Stimulated activated CD8-positive, alpha-beta memory T cell treated with anti-CD3 and anti-CD28 coated beads, Interleukin-2, amount 100 ng/mL, for 48 hours (primary cell): ENCODE measurements around the gene NUBP1.
A peak's percentile ranks its signal among the peaks of the same experiment; 100 is the strongest.
"Not testable (repeated sequence)": the region's sequence is repeated elsewhere in the genome, so short reads cannot be mapped to it uniquely, and the experiment has no call there.

ENCODE experiments used
- DNase-seq, 2 donors: peaks; one replicate each; pipeline ENCODE4 v3.0.0-alpha.2; 2020; ENCODE audit warnings: low read depth in 2 of 2

NUBP1 gene

DNA sequence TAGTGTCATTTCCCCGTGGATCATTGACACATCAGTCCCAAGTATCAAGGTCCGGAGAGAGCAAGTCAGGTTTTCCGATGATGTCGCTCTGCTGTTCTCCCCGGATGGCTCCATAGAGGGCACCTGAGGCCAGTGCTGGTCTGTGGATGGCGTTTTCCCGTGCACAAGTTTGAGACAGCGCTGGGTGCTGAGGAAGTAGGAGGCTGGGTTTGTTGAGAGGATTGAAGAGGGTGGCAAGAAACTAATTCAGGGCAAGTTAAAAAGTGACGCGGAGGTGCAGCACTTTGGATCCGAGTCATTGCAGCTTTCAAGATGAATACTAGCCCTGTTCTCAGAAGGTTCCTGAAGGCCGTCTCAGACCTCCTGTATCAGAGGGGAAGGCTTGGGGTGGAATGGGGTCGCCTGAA lies 7.7 kb downstream of the NUBP1 start:
- DNase-seq: no peak

DNA sequence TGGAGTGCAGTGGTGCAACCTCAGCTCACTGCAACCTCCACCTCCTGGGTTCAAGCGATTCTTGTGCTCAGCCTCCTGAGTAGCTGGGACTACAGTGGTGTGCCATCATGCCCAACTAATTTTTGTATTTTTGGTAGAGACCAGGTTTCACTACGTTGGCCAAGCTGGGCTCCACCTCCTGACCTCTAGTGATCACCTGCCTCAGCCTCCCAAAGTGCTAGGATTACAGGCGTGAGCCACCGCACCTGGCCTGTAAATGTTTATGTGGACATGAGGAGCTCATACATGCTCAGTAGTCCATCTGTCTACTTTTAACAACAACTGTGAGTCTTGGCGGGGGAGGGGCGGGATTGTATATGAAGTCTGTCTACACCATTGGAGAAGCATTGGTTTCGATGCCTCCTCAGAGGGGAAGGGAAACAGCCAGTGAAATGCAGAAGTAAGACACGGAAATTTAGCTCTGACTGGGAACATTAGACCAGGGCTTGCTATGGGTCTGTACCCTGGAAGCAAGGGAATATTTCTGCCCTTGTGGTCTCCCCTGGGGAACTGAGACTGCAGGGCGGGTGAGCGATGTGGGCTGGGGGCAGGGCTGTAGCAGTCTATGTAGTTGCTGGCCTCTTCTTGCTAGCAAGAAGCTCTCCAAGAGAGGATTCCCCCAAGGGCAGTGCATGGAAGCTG lies 9.3 kb downstream of the NUBP1 start:
- no peak for DNase-seq

DNA sequence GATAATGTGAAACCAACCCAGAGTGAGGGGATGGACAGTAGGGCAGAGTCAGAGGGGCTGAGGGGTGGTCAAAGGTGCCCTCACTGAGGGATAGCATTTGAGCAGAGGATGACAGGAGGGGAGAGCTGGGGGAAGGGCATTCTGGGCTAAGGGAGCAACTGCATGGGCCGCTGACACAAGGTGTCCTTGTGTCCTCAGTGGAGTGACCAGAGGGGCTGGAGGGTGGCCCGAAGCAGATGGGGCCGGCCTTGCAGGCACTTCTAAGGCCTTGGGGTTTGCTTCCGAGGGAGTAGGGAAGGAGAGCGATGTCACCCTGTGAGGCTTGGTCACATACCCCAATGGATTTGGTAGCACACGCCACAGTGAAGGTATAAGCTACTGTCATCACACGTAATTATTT lies 10.0 kb downstream of the NUBP1 start:
- no peak for DNase-seq

DNA sequence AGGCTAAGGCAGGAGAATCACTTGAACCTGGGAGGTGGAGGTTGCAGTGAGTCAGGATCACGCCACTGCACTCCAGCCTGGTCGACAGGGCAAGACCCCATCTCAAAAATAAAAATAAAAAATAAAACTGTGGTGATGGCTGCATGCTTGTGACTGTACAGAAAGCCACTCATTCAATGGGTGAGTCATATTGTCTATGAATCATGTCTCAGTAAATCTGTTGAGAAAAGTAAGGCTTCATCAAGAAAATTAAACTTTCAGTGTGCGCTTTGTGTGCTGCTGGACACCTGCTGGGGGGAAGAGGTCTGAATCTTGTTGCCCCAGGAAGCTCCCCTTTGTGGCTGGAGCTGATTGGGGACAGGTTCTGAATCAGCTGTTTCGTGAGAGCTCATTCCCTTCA lies 11.3 kb downstream of the NUBP1 start:
- DNase-seq: no peak

DNA sequence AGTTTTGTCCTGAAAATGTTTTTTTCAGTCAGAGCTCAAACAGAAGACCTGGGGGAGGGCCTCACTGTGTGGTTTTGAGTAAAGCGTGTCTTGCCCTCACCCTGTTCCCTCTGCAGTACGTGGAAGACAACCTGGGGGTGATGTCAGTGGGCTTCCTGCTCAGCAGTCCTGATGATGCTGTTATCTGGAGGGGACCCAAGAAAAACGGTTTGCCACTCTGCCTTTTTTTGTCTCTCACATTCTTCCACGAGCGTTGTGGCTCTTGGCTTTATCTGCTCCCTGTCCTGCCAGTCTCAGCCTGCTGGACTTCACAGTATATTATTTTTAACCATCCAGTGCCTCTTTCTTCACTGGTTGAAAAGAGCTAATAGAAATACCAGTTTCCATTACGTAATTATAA lies 12.9 kb downstream of the NUBP1 start:
- no peak for DNase-seq

DNA sequence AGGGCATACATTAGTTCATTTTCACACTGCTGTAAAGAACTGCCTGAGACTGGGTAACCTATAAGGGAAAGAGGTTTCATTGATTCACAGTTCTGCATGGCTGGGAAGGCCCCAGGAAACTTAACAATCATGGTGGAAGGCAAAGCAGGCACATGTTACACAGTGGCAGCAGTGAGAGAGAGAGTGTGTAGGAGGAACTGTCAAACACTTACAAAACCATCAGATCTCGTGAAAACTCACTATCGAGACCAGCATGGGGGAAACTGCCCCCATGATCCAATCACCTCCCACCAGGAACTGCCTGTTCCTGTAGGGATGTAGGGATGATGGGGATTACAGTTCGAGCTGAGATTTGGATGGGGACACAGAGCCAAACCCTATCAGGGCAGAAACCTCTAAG lies 17.2 kb downstream of the NUBP1 start:
- DNase-seq: no peak

DNA sequence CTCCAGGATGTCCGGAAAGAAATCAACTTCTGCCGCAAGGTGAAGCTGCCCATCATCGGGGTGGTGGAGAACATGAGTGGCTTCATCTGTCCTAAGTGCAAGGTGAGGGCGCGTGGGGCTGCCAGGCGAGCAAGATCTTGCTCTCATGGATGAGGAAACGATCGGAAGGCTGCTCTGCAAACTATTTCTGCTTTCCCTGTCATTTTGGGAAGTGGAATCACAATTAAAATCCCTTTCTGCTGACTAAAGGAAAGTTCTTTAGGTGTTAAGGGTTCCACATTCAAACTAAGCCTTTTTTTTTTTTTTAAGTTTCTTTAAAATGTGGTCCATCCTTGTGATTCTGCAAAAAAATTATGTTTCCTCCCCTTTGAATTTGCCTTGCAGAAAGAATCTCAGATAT lies 17.7 kb downstream of the NUBP1 start:
- no peak for DNase-seq

DNA sequence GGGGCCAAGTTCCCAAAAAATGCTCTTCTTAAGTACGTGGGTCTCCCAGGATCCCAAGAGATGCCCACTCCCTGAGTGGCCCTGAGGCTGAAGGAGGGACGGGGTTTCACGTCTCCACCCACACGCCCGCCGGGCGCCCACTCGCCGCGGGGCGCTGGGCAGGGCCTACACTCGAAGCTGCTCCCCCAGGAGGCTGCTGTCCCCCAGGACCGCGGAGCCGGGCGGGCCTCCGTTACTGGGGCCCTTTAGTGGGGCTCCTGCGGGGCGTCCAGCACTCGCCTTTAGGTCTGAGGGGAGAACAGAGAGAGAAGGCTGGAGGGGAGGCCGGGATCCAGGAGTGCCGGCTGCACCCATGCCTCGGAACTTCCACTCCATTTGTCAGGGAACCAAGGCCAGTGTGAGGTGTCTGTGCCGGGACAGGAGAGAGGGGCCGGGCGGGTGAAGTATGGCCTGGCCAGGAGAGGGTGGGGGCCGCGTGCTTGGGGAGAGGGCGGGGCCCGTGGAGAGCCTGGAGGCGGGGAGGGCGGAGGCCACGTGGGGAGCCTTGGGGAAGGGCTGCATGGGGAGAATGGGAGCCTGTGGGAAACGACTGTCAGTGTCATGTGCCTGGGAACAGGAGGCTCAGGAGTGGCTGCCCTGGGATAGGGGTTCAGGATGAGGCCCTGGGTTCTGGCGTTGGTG lies 18.8 kb downstream of the NUBP1 start:
- DNase-seq: no peak

DNA sequence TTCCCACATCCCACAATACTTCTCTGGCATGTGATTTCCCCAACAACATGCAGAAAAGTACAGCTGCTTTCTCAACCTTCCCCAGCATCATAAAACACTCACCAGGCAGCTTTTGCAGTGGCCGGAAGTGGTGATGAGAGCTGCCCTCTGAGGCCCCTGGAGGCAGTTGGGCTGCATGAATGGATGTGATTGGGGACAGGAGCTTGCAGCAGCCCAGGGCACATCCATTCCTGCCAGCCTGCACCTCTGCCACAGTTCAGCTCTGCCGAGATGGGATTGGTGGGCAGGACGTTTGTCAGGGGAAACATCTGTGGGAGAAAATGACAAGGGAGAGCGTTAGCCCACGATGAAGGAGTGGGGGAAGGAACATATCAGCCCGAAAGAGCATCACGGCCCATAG lies 19.8 kb downstream of the NUBP1 start:
- DNase-seq: no peak

DNA sequence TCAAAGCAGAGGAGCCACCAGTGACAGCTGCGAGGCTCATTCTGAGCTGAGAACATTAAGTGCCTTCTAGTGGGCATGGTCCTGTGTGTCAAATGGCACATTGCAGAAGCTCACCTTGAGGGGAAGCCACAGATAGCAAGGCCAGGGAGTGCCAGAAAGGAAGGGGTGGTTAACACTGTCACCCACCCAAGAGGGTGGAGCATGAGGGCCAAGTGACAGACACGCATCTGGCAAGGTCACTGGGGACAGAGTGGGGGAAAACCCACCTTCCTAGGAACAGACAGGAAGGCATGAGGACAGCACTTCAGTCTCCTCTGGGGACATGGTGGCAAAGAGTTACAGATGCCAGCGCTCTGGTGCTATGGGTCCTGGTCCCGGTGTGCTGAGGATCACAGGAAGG lies 22.1 kb downstream of the NUBP1 start:
- peak in 1 of 2 donors; percentile 13 for DNase-seq

DNA sequence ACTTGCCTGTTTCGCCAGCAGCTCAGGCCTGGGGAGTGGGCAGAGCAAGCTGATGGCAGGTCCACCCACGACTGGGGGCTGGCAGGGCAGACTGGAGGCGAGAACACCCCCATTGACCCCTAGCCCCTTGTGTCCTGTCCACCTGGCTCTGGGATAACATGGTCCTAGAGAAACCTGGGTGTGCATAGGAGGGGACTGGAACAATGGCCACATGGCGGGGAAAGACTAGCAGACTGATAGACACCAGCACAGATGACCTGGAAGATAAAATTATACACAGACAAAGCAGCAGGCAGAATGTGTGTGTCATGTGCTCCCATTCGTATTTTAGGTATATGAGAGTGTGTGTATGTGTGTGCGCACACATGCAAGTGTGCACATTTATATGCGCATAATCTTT lies 23.5 kb downstream of the NUBP1 start:
- no peak for DNase-seq

DNA sequence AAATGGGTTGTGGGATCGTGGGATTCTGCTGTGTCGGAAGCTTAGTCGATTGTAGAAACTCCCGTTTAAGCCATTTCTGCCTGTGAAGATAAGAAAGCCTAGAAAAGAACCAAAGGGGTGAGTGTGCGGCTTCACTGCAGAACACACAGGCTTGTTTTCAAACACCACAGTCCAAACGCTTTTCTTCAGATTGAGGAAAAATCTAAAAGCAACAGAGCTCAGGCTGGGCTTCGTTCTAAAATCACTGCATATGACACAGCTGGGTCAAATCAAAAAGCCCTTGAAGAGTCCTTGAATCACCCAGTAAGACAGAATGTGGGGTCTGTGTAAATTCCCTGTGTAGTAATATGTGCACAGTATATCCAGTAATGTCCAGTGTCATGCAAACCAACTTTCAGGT lies 25.7 kb downstream of the NUBP1 start:
- DNase-seq: no peak

DNA sequence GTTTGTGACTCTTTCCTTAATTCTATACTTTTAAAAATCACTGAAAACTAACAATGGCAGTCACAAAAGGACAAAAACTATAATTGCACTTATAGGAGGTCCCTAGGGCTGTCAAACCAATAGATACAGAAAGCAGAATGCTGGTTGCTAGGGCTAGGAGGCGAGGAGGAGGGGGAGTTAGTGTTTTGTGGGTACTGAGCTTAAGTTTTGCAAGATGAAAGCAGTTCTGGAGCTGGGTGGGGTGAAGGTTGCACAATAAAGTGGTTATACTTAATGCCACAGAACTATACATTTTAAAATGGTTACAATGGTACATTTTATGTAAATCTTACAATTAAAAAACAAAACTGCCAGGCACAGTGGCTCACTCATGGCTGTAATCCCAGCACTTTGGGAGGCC lies 27.3 kb downstream of the NUBP1 start:
- no peak for DNase-seq

DNA sequence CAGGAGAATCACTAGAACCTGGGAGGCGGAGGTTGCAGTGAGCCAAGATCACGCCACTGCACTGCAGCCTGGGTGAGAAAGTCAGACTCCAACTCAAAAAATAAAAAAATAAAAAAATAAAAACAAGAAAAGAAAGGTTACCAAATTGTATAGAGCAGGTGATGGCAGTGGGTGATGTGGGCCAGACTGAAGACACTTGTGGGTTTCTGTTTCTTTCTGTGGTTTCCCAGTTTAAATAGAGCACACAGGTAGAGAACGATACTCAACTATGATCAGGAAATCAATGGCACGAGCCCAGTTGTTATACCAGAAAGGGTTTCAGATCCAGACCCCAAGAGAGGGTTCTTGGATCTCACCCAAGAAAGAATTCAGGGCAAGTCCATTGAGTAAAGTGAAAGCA lies 32.6 kb downstream of the NUBP1 start:
- no peak for DNase-seq

DNA sequence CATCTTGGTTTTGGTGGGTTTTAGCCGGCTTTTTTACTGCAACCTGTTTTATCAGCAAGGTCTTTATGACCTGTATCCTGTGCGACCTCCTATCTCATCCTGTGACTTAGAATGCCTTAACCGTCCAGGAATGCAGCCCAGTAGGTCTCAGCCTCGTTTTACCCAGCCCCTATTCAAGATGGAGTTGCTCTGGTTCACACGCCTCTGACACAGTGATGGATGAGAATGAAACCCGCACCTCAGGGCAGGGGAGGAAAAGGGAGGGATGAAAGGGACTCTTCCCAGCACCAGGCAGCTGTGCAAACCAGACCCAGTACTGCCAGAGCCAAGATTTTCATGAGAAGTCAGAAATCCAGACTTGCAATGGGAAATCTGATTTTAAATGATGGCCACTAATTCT lies 33.3 kb downstream of the NUBP1 start:
- not testable (repeated sequence) for DNase-seq

DNA sequence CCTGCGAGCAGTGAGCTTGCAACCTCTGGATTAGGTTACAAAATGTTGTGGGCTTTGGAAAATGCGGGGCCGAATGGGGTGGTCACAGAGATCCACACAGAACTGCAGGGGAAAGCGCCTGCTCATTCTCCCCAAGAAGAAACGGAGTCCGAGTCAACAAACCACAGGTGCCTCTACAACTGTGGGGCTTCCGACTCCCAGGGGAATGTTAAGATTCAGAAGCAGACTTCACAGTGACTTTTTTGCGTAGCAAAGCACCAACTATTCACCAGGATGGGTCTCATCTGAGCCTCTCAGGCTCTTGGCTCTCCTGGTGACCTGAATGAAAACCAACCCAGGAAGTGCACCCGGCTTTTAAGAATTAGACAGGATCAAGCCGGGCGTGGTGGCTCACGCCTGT lies 33.7 kb downstream of the NUBP1 start:
- no peak for DNase-seq

DNA sequence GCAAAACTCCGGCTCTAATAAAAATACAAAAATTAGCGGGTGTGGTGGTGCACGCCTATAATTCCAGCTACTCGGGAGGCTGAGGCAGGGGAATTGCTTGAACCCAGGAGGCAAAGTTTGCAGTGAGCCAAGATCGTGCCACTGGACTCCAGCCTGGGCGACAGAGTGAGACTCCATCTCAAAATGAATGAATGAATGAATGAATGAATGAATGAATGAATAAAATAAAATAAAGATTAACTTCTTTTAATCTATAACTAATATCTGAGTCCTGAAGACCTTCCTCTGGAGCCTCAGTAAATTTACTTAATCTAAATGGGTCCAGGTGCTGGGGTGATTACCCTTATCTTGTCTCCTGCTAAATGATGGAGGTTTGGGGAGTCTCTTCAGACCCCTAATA lies 36.3 kb downstream of the NUBP1 start:
- DNase-seq: not testable (repeated sequence)

DNA sequence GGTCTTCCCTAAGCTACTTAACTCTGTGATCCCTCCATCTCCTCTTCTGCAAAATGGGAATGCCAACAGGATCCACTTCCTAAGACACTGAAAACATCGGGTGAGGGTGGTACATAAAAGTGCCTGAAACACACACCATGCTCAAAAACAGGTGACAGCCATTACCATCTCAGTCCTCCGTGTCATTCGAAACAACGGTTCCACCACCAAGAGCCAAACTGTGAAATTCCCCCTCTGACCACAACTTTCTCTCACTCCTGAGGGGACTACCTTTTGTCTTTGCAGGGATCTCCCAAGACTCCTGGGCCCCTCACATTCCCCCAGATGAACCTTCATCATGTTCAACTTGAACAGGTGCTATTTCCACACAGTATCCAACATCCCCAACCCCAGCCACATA lies 37.0 kb downstream of the NUBP1 start:
- no peak for DNase-seq

DNA sequence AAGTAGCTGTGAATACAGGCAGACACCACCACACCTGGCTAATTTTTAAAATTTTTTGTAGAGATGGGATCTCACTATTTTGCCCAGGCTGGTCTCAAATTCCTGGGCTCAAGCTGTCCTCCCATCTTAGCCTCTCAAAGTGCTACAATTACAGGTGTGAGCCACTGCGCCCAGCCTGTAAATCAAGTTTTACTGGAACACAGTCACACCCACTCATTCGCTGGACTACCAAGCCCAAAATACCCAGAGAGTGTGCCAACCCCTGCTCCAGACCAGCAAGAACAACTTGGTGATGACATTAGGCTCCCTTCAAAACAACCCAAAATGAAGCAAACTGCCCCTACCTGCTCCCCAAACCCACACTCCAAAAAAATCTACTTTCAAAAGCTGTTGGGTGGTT lies 39.0 kb downstream of the NUBP1 start:
- no peak for DNase-seq

DNA sequence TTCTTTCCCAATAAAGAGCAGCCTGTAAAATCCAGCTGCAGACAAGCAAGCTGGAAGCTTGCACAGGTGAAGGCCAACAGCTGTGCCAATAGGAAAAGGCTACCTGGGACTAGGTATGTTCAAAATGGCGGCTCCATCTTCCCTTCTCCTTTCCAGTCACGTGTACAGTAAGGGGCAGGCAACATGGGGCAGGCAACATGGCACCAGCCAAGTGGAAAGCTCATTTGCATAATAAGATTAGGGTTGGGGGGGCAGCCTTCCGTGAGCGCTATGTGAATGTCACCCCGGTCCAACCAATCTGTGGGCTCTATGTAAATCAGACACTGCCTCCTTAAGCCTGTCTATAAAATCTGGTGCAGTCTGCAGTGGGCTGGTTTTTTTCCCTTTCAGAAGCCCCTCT lies 43.7 kb downstream of the NUBP1 start:
- DNase-seq: no peak

DNA sequence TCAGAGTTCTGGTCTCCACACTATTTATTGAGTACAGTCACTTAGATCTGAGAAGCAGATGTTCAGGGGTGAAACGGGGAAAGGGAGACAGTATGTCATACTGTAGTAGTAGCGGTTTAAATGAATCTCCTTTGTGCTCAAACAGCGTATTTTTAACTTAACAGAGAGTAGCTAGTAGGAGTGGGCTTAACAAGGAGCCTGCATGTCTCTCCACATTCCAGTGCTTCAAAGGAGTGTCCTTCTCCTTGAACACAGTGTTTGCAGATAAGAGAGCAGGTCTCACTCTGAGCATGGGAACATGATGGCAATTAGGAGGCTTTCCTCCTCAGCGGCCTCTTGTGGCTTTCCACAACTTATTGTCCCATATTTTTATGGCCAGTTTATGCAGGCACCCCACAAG lies 45.0 kb downstream of the NUBP1 start:
- not testable (repeated sequence) for DNase-seq

DNA sequence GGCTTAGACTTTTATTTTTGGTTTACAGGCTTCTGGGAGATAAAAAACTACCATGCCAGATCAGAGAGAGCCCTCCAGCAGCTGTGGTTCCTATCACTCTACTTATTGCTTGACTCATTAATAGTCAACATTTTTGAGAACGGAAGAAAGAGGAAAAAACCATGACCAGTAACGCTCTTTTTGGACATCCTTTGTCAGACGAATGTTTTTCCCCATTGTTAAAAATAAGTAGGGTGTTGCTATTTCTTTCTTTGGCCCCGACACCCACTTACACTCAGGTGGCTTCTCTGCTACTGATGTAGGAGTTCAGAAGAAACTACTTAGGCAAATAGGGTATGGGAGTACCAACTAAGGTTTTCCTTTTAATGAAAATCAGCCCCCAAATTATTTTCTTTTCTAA lies 47.4 kb downstream of the NUBP1 start:
- DNase-seq: no peak

DNA sequence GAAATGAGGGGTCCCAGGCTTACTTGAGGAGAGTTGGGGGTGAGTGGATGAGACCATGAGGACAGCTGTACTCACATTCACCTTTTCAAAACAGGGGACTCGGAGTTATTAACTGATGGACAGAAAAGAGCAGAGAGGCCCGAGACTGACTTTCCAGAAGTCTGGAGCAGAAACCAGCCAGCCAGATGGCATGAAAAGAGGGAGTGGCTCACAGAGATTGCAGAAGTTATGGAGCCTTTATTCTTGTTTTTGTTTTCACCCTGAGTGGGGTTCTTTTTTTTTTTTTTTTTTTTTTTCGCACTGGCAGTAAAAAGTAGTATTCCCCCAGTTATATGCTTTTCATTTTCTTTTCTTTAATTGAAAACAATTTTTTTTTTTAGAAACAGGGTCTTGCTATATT lies 56.1 kb downstream of the NUBP1 start:
- DNase-seq: no peak

DNA sequence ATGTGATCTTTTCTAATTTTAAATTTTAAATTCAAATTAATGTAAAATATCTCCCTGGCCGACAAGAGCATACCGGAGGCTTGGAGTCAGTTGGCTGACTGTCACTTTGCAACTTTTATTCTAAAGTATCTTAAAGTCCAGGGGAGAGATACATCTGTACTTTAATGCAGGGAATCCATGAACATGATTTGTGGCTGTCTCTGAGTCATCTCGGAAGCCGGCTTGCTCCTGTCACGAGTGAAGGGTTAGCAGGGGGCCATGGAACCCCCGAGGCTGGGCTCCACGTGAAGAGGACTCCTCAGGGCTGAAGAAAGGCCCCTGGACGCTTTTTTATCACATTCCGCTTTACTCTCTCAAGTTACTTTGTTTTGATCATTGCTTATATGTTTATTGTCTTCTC lies 61.7 kb downstream of the NUBP1 start:
- no peak for DNase-seq
